HS-27A (cell line): ENCODE data around the gene CLMN.

ENCODE experiments used
- DNase-seq: peaks from one replicate; pipeline ENCODE4 v3.0.0-alpha.2; 2012; ENCODE audit warnings: low read depth, missing footprints

Gene CLMN

DNA sequence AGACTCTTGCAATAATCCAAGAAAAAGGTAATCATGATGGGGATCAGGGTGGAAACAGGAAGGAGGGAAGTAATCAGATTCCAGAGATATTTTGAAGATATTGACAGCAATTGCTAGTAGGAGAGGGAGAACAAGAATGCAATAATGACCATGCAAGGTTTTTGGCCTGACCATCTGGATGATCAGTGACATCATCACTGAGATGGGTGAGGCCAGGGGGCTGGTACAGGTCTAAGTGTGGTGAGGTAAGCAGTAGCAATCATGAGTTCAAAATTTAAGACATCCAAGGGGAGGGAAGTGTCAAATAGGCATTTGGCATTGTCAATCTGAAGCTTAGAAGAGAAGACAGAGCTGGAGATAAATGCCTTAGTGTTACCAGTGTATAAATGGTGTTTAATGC lies 24.8 kb upstream of the CLMN start:
- no peak for DNase-seq

DNA sequence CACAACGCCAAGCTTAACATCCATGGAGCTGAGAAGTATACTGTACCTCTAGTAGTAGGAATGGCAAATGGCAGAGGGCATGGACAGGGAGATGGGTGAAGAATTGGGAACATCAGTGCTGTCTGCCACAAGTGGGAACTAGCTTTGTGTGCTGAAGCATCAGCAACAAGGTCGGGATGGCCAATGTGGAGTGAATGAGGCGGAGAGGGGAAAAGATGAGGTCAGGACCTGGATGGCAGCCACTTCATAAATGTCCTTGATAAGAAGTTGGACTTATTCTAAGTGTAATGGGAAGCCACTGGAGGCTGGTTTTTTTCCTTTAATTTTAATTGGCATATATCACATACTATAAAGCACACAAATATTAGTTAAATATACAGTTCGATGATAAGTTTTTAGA lies 21.9 kb upstream of the CLMN start:
- DNase-seq, result no peak

DNA sequence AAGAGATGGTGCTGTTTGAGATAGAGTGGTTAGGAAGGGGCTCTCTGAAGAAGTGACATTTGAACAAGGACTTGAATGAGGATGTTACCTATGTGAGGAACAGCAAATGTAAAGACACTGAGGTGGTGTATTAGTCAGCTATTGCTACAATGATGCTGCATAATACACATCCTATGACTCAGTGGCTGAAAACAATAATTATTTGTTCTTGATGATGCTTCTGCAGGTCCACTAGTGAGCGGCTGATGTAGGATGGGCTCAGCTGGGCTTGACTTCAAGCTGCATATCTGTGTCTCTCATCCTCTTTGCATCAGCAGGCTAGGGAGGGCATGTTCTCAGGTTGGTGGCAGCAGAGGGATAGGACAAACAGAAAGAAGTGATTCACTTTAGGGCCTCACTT lies 21.4 kb upstream of the CLMN start:
- DNase-seq, result no peak

DNA sequence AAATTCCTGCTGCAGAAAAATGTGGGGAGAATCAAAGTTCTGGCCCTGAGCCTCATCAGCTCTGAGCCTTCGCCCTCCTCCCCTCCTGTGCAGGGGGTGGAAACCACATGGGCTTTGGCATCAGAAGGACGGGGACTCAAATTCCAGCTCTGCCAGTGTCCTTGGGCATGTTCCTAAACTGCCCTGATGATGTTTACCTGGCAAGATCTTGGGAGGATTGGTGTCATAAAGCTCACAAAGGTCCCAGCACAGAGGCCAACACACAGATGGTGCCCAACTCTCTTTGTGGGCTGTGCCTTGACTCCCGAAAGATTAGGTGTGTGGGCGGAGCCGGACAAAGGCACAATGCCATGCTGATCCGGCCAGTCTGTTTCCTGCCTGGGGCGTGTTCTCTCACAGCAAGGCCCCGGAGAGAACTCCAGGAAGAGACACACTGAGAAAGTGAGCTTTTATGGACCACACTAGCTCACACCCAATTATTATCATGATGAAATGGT lies 20.5 kb upstream of the CLMN start:
- no peak for DNase-seq

DNA sequence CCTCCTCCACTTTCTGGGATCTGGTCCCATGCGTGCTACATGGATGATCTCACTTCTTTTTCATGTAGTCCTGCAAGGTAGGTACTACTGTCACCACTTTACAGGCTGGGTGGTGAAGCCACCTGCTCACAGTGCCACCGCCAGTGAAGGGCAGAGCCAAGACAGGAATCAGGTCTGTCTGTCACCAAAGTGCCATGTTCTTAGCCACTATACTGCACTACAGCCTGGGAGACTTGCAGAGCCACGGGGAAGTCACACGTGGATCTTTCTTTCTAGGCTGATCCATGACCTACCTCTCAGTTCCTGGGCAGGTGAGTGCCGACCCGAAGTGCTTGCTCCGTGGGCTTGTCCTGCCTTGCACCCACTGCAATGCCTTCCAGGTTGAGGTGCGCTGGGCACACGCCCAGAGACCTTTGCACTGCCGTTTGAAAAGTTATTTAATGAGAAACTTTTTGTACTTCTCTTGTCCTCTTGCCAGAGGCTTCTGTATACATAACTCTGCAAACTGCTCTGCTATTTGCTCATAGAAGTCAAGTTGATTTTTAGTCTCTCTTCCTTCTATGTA lies 19.7 kb upstream of the CLMN start:
- no peak for DNase-seq

DNA sequence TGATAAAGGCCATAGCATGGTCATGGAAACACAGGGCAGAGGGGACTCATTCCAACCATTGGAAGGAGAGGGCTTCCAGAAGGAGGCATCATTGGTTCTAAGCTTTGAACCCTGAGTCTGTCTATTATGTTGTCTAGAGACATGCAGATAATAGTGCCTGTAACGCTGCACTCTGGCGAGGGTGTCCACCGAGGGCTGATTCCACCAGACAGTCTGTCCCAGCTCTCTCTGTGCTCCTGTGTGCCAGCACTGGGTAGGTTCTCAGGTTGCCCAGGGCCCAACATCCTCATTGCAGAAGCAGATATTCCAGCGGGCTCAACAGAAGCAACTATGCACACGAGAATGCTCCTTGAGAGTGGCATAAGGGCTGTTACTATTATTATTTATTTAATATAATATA lies 18.7 kb upstream of the CLMN start:
- no peak for DNase-seq

DNA sequence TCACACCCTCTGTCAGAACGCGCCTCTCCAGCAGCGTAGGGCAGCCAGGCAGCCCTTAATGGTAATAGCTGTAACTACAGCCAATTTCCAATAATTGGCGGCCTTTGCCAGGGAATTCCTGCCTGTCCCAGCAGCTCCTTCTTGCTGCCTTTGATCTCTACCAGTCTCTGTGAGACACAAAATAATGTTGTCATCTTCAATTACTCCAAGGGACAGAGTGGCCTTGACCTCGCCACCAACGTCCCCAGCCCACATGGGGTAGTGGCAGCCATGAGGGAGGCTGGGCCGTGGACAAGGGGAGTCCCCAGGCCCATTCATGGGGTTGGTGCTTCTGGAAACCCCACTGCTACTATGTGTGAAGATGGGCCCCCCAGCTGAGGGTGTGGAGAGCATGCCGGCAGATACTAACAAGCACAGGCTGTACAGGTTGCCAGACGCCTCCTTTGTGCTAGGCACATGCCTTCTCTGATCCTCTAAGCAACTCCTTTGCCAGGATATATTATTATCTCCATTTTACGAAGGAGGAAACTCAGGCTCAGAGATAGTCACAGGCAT lies 17.4 kb upstream of the CLMN start:
- DNase-seq, result no peak

DNA sequence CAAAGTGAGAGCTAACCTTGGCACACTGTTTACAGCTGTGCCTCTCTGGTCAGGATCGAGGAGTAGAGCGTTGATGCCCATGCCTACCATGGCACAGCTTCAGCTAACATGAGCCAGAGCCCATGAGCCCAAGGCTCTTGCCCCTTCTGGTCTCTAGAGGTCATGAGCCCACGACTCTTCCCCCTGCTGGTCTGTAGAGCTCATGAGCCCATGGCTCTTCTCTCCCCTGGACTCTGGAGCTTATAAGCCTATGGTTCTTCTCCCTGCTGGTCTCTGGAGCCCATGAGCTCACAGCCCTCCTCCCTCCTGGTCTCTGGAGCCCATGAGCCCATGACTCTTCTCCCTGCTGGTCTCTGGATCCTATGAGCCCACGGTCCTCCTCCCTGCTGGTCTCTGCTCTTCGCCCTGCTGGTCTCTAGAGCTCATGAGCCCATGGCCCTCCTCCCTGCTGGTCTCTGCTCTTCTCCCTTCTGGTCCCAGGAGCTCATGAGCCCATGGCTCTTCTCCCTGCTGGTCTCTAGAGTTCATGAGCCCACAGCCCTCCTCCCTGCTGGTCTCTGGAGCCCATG lies 16.6 kb upstream of the CLMN start:
- no peak for DNase-seq

DNA sequence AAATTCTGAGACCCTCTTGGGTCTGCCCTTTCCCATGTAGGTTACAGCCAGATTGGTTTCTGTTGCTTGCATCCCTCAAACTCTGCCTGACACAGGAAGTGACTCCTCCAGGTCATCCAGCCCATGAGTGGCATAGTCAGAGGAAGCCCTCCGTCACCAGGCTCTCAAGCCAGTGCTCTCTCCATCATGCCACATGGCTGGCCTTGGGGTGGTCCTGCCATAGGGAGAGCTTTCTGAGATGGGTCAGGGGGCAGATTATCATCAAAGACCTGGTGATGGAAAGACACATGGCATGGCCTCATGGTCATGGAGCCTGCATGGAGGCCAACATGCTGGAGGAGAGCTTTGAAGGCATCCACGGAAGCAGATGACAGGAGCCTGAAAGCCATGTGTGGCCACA lies 15.4 kb upstream of the CLMN start:
- no peak for DNase-seq

DNA sequence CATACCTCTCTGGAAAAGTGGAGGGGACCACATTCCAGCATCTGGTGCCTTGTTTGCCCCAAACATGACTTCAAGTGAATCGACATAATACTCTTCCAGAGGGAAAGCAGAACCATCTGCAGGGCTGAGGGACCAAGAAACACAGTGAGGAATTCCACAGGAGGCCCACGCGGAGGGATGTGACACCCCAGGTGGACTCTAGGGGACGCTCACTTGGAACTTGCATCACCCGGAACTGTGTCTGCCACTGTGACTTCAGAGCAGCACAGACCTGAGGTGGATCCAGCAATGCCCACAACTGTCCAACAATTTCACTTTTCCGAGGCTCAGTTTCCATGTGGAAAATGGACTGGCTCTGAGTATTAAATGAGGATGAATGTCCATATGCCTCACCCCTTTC lies 14.3 kb upstream of the CLMN start:
- no peak for DNase-seq

DNA sequence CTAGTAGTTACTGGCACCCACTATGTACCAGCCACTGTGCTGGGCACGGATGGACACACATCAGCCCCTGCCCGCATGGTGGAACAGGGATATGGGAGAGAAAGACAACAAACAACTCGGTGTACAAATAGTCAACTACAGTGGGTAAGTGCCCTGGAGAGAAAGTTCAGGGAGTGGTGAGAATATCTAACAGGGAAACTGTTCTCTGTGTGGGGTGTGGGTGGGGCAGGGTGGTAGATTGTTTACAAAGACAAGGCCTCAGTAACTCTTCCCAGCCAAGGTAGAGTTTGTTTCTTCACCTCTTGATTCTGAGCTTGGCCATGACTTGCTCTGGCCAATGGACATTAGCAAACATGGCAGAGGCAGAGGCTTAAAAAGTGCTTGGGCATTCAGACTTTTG lies 12.9 kb upstream of the CLMN start:
- no peak for DNase-seq

DNA sequence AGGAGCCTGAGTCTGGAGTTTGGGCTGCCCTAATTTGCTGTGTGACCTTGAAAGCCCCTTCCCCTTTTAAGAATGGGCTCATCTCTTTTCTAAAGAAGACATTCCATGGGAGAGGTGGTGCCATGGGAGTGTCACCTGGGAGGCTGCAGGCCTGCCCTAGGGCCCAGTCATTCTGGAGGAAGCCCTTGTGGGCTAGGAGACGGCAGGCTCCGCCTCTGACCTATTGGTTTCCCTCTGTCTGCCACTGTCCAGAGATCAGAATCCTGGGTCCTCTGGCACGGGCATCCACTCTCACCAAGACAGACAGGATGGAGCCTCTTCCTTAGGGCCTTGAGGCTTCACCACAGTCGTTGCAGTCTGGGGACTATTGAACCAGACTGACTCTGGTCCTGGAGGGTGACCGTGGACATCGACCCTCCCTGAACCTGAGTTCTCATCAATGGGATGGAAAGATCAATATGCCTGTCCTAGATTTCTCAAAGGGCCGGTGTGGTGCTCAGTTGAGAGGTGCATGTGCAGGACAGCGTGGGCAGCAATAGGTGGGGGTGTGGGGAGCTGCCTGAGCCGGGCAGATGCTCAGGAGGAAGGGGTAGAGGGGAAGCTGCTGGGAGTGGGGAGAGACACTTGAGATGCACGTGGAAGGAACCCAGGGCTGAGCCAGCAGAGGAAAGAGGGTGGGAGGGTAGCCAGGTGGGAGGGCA lies 12.2 kb upstream of the CLMN start:
- no peak for DNase-seq

DNA sequence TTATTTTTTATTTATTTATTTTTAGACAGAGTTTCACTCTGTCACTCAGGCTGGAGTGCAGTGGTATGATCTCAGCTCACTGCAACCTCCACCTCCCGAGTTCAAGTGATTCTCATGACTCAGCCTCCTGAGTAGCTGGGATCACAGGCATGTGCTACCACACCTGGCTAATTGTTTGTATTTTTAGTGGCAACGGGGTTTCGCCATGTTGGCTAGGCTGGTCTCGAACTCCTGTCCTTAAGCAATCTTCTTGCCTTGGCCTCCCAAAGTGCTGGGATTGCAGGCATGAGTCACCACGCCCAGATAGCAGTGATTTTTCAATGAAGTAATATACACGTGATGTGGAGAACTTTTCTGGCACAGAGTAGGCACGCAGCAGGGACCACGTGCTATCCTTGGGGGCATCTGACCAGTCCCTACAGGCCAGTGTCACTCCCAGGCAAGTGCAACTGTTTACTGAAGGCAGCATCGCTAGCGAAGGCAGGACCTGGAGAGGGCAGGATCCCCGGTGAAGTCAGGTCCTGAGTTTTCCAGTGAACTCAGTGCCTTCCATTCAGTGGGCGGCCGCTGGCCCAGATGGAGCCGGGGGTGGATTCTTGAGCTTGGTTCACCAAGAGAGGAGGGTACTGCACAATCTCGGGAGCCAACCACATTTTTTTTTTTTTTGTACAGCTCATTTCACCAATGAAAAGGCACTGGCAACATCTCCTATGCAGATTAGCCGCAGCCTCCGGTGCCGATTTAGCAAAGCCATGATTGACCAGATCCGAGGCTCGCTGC lies 11.1 kb upstream of the CLMN start:
- no peak for DNase-seq

DNA sequence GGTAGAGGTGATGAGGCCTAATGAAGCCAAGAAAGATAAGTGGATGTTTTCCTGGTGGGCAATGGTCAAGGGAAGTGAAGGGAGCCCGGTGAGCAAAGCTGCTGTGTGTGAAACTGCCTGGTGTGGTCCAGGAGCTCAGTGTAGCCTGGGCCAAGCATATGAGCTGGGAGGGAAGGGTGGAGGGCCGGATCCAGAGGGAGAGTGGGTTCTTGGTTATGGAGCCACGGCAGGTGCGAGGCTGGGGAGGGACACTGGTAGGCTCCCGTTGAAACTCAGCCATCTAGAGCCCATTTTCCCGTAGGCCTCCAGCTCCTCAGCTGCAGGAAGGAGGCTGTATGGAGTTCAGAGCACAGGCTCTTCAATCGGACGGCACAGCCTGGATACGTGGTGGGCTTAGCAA lies 10.2 kb upstream of the CLMN start:
- DNase-seq, result no peak

DNA sequence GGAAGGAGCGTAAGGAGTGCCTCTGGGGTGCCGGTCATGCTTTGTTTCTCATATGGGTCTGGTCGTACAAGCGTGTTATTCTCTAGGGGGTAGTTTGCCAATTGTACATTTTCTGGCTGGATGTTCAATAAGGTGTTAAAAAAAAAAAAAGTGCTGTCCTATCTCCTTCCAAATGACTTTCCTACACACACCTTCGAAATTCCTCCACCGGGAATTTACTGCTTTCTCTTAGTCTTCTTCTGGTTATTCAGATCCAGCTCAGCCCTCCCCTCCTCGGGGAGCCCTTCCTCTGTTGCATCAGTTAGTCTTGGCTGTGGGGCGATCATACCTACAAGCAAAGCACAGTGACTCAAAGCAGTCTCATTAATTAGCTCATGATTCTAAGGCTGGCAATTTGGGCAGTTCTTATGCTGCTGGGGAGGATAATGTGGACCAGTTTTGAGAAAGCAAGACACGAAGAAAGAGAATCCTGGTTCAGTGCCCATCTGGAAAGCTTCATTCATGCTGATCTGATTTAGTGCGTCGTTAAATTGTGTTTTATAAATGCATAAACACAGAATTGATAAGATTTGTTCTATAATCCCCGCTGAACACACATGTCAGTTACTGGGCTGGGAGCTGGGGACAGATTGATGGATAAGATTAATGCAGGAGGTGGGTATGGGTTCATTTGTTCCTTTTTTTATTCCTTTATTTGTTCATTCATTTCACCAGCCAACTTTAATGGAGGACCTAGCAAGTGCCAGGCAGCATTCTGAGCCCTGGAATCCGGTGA lies 9.2 kb upstream of the CLMN start:
- DNase-seq, result no peak

DNA sequence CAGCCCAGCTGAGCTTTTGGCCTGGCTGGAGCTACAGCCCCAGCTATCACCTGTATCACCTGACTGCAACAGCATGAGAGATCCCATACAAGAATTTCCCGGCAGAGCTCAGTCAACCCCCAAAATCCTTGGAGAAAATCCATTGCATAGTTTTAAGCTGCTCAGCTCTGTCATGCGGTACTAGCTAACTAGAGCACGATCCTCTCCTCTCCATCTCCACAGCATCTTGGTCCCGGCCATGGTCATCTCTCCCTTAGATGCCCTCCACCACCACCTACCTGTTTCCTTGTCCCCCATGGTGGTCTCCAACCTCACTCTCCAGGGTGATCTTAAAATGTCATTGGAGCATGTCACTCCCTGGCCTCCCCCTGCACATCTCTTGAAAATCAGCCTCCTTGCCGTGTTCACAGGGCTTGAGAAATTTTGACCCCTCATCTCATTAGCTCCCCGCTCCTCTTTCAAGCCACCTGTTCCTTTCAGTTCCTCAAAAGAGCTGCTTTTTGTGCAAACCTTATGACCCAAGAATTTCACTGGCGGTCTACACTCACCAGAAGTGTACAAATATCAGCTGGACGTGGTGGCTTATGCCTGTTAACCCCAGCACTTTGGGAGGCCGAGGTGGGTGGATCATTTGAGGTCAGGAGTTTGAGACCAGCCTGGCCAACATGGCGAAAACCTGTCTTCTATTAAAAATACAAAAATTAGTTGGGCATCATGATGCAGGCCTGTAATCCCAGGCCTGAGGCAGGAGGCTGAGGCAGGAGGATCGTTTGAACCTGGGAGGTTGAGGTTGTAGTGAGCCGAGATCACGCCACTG lies 8.1 kb upstream of the CLMN start:
- no peak for DNase-seq

DNA sequence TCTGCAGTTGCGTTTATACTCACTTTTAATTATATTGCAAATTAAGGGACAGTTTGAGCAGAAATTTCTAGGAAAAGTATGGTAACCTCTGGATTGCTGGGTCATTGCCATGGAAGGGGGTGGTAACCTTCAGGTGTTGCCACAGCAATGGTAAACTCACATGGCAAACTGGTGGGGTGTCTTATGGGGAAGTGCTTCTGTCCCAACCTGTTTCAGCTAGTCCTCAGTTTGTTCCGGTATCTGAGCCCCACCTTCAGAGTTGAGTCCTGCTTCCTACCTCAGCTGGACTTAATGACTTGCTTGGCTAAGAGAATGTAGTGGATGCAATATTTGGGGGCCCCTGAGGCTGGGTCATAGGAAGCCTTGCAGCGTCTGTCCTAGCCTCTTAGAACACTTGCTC lies 7.3 kb upstream of the CLMN start:
- DNase-seq, result no peak

DNA sequence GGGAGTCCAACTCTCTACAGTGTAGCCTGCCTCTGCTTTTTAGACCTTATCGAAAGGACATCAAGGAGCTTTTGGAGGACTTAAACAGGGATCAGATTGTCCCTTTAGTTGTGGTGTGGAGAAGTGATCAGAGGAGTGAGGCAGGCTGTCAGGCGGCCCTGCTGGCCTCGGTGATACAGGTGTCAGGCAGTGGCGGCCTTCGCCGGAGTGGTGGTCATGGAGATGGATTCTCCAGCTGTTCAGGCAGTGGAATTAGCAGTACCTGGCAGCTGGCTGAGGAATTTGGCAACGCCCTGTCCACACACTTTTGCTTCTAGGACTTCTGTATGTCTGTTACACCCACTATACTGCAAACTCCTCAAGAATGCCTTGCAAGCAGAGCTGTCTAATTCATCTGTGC lies 4.2 kb upstream of the CLMN start:
- DNase-seq, result no peak

DNA sequence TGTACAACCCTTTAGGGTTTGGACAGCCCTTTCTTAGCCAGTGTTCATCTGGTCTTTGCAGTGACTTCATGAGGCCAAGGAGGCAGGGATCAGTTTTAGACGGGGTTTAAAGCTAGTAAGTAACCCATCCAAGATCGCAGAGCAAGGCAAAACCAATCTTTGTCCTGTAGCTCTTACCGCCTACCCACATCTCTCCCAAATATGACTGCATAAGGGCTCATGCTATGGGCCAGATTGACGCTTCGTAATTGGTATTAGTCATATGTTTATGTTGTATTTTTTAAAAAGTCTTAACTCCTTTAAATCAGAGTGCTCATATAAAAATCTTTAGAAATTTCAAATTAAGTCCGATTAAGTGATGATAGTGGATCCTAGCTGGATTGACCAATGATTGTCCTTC lies 3.7 kb upstream of the CLMN start:
- no peak for DNase-seq

DNA sequence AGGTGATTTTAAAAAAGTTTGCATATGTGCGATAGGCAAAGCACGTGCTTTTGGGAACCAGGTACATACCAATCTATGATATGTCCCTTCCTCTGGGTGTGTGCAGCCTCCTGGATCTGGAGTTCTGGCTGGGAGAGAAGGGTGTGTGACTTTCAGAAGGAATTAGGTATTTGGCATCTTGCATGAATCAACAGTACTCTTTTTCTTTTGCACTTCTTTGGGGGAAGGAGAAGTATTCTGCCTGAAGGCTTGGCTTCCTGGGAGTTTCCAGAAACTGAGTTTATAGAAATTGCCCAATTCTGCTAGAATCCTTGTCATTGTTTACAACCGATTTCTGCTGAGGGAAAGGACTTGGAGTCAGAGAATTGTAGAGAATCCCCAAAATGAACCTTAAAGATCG lies 2.9 kb upstream of the CLMN start:
- no peak for DNase-seq
